GM18502 (cell line): ENCODE results near the gene ZIC3.
"Not testable (repeated sequence)": the region's sequence is repeated elsewhere in the genome, so short reads cannot be mapped to it uniquely, and the experiment has no call there.

Experiments
- ATAC-seq: cut with Tn5 transposase; IDR thresholded peaks from one replicate; pipeline ENCODE4 v1.9.1; 2021; ENCODE audit warnings: mild to moderate bottlenecking; ENCODE audit not compliant: unreplicated experiment, poor library complexity

The ZIC3 gene

DNA sequence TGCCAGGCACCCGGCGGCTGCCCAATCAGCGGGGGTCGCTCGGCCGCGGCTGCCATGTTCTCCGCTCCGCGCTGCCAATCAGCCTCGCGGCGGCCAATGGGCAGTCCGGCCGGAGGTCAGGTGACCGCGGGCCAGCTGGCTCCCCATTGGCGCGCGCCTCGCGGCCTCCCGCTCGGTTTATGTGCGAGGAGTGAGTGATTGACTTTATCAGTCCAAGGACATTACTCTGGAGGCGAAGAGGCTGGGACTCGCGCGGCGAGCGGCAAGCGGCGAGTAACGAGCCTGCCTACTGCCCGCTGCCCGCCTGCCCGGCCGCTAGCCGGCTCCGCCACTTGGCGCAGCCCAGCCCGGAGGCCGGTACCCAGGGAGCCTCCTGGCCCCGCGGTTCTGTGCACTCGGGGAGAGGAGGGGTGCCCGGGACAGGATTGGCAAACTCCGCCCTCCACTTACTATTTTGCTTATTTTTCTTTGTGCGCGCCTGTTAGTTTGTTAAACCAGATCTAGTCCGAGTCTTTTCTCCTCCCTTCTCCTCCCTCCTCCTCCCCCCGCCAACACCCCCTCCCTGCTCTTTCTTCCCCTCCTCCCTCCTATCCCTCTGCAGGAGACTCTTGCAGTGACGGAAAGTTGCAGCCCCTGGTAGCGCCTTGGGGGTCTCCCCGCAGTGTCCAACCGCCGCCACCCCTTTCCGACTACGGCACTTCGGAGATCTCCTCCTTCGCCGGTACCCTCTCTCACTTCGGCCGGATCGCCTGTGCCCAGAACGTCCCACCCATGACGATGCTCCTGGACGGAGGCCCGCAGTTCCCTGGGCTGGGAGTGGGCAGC is at the start of gene ZIC3:
ZIC3 (plus strand) TSS at position 207 of the 825 bp plus-strand sequence; CDS start at position 772, 565 bp downstream.
- no peak for ATAC-seq

DNA sequence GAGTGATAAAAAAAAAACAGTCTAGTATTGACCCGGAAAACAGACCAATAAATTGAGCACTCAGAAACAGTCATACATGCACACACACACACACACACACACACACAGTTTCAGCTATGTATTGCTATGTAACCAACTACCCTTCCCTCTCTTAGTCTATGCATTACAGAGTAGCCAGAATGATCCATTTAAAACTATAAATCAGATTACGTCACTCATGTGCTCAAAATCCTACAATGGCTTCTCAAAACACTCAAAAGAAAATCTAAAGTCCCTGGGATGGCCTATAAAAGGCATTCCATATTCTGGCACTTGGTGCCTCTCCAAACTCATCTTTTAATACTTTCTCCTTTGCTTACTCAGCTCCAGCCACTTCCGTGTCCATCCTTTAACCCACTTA is 46.5 kb upstream of the ZIC3 start:
- no peak for ATAC-seq

DNA sequence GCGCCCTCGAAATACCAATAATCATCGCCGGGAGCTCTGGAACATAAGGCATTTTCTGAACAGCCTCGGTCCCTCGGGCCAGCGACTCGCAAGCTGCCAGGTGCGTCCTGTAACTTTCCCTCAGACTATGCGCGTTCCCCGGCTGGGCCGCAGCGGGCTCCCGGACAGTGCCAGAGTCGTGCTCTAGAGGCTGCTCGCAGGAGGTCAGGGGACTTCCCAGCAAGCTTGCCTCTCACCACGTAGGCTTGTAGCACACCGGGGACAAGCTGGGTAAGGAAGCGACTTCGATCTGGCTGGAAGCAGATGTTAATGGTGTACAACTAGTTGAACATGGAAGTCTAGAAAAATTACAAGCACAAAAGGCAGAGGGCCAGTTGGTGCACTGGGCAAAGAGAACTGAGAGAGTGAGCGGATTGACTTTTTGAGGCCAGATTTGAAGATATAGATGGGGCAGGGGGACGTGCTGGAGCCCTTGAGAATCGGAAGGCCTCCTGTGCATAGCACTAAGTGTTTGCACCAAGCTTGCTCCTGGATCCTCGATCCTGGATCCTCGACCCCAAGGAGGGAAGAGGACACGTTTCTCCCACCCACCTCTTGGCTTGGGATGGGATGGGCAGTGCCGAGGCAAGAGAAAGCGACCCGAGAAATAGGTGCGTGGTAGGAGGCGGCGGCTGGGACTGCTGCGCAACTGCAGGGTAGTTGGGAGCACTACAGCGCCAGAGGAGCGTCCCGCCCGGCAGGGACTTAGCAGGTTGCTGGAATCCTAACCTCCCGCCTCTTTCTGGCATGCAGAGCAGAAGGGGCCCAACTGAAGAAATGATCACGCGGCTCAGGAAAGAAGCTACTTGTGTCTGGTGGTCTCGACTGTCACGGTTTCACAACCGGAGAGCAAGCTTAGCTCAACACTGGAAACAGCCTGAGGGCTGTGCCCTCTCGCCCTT is 19.9 kb upstream of the ZIC3 start:
- ATAC-seq, result no peak

DNA sequence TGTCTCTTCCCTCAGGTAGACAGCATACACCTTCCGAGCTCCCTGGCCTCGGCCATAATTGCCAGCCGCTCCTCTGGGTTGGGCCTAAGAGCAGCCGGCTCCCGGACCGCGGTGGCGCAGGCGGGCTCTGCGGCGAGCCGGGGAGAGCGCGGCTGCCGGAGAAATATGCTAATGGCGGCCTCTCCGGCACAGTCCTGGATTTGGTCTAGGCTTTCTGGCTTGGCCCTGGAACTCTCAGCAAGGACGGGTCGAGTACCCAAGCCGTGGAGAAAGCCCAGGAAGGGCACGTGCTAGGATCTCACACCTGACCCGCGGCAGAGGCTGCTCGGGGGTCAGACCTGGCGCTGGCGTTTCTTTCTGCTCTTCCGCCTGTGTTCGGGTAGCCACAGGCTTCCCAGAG is 18.6 kb upstream of the ZIC3 start:
- ATAC-seq, result no peak

DNA sequence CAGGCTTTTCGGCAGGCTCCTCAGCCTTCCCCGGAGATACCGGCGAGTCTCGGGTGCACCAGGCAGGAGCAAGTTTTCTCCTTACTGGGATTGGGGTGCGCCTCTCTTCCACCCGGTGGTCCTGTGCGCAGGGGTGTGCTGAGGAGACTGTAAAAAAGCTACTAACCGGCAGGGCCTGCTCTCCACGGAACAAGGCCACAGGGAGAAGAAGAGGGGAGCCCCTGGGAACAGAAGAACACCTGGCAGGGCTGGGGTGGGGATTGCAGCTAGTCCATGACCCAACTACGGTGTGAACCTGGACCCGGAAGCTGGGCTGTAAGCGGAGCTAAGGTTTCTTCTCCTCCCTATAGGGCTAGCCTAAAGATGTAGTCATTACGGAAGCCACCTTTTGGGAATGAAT is 17.7 kb upstream of the ZIC3 start:
- no peak for ATAC-seq

DNA sequence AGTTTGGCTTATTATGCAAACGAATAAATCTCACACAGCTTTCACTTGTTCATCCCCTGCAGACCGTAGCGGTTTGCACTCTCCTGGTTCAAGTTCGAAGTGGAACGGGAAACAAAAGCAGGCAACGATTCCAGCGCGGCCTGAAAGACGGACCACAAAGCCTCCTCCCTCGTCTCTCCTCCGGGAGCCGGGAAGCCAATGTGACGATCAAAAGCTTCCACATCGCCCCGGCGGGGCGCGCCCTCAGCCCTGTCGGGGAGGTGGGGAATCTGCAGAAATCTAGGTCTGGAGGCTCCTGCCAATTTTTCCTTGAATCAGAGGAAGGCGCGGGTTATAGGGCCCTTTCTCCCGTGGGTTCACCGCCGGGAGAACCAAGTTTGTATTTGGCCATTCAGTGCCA is 16.9 kb upstream of the ZIC3 start:
- no peak for ATAC-seq

DNA sequence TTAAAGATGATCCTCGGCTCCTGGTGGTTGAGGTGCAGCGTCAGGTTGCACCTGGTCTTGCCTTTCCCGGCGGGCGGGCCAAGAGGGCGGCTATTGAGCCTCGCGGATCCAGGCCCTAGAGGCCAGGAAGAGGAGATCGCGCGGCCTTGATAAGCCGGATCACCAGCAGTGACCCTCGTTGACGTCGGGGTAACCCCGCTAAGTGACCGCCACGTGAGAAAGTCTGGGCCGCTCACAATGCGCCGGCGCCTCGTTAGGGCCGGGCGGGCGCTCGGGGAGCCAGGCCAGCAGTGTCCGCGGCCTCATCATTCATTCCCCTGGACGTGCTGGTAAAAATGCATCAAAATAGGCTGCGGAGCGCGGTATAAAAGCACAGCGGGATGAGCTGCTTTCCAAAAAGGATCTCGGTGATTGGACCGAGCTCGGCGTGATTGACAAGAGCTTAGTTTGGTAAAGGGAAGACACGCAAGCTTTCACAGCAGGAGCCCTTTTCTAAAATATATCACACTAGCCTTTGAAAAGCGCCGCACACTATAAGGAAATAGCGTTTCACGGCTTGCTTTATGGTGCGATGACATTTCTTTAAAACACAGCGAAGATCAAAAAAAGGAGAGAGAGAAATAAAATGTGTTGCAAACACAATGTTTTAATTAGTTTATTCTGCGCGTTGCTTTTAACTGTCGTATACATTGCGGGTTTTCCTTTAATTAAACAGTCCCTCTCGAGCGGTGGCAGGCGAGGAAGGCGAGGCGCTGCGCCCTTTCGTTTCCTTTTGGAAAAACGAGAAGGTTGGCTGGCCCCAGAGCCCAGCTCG is 15.9 kb upstream of the ZIC3 start:
- no peak for ATAC-seq

DNA sequence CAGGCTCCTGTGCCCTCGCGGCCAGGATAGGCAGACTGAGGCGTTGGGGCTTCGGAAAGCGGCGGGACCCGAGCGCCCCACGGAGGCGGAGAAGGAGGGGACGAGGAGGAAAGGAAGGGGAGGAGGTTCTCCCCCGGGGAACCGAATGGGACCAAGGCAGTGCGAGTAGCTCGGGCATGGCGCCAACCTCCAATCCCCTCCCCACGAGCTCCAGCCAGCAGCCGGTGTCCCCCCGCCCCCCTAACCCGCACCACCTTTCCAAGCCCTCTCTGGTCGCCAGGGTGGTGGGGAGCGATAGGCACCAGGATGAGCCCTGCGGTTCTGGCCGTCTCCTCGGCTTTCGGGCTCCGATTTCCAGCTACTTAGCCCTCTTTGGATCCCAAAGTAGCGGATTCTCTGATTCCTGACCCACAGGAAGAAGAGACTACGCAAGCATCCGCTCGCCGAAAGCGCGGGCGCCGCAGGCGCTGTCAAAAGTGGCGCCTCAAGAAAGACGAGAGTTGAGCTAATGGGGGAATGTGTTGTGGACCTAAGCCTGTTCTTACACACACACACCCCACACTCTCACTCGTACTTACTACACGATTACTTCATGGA is 15.2 kb upstream of the ZIC3 start:
- ATAC-seq, result no peak

DNA sequence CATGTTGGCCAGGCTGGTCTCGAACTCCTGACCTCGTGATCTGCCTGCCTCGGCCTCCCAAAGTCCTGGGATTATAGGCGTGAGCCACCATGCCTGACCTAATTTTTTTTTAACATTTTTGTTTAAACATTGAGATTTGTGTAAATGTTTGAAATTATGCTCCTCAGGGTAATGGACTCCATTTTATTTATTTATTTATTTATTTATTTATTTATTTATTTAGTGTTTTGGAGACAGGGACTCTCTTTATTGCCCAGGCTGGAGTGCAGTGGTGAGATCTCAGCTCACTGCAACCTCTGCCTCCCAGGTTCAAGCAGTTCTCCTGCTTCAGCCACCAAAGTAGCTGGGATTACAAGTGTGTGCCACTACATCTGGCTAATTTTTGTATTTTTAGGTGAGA is 13.8 kb upstream of the ZIC3 start:
- ATAC-seq, result not testable (repeated sequence)

DNA sequence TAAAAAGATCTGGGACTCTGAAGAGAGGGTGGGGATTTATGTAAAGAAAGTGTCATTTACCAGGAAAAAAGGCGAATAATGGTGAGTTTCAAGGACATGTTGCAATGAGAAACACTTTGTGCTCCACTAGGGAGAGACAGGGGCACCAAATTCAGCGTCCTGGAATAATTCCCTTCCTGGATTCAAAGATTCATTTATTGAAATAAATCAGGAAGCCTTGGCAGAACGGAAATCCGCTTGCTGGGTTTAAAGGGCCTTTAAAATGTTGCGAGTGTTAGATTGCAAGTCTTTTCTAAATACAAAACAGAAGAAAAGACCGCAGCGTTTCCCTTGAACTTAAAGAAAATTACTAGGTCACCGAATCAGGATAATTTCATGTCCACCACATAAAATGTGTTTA is 3.8 kb upstream of the ZIC3 start:
- no peak for ATAC-seq

DNA sequence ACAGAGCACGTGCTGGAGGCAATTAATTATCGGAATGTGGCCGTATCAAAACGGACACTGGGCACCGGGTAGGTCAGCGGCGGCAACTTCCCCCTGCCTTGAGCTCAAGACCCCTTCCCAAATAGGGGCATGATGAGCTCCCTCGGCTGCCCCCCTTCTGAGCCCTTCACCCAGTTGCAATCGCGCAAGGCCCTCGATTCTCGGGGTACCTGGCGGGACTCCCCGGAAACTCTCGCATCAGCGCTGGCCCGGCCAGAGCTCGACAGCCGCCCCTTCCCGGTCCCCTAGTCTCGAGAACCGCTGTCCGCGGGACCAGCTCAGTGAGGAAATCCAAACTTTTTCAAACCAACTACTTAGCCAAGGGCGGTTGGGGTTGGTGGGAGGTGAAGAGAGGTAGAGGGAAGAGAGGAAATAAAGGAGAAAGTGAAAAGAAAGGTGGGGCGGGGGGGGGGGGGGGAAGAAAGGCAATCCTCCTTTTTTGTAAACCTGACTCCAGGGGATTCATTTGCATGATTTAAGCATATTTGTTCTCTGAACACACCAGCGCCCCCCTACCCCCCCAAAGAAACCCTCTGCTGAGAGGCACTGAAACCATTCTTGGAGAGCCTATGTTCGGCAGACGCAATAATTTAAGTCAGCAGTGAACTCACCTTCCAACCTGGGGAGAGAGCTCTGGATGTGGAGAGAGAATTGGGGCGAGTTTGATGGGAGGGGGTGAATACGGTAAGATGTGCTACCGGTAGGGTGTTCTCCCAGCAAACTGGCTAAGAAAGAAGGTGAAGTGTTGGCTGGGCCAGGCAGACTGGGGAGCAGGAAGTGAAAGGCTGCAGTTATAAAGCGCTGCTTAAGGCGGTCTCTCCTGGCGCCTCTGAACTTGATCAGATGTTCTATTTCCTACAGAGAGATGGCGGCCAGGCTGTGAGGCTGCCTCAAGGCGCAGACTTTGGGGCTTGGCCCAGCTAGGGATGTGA is 2.0 kb upstream of the ZIC3 start:
- ATAC-seq, result no peak

DNA sequence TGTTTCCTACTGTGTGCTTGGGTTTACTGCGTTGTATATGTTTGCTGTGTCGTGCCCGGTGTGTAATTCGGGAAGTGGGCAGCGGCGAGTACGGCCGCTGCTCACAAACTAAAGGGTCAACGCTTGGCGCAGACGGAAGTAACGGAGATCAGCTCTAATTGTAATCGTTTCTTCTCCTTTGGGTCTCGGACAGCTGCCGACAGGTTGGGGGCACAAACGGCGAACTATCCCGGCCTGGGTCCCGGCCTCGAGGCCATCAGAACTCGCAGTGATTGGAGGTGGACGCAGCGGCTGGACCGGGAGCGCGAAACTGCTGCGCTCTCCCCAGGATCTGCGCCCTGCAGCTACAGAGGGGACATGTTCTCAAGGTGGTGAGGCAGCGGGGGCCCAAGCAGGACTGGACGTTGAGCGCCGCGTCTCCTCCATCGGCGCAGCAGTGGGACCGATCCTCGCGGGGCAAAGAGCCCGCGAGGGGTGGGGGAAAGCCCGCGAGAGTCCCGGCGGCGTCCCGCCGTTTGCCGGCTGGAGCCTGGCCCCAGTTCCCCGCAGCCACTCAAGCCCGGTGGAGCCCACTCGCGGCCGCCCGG is 516 bp upstream of the ZIC3 start:
- no peak for ATAC-seq

DNA sequence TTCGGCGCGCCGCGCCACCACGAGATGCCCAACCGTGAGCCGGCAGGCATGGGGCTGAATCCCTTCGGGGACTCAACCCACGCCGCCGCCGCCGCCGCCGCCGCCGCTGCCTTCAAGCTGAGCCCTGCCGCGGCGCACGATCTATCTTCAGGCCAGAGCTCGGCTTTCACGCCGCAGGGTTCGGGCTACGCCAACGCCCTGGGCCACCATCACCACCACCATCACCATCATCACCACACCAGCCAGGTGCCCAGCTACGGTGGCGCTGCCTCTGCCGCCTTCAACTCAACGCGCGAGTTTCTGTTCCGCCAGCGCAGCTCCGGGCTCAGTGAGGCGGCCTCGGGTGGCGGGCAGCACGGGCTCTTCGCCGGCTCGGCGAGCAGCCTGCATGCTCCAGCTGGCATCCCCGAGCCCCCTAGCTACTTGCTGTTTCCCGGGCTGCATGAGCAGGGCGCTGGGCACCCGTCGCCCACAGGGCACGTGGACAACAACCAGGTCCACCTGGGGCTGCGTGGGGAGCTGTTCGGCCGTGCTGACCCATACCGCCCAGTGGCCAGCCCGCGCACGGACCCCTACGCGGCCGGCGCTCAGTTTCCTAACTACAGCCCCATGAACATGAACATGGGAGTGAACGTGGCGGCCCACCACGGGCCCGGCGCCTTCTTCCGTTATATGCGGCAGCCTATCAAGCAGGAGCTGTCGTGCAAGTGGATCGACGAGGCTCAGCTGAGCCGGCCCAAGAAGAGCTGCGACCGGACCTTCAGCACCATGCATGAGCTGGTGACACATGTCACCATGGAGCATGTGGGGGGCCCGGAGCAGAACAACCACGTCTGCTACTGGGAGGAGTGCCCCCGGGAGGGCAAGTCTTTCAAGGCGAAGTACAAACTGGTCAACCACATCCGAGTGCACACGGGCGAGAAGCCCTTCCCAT is 1.1 kb downstream of the ZIC3 start:
- no peak for ATAC-seq

DNA sequence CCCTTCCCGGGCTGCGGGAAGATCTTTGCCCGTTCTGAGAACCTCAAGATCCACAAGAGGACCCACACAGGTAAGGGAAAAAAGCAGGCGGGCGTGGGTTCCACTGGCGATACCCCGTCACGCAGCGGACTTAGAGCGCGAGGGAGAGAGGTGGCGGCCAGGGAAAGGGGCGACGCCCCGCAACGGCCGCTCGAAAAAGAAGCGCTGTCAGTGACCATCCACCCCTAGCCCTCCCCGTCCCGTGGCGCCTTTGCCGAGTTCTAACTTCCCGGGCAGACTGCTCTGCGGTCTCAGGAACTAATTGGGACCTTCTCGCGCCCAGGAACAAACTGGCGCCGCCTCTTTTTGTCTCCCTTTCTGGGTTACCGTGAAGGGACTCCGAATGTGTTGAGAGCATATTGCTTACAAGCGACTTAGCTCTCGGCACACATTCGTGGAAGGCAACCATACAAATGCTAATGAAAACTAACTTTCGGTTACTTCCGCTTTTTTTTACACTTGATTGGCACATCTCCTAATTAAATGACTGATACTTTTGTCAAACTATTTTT is 1.8 kb downstream of the ZIC3 start:
- no peak for ATAC-seq

DNA sequence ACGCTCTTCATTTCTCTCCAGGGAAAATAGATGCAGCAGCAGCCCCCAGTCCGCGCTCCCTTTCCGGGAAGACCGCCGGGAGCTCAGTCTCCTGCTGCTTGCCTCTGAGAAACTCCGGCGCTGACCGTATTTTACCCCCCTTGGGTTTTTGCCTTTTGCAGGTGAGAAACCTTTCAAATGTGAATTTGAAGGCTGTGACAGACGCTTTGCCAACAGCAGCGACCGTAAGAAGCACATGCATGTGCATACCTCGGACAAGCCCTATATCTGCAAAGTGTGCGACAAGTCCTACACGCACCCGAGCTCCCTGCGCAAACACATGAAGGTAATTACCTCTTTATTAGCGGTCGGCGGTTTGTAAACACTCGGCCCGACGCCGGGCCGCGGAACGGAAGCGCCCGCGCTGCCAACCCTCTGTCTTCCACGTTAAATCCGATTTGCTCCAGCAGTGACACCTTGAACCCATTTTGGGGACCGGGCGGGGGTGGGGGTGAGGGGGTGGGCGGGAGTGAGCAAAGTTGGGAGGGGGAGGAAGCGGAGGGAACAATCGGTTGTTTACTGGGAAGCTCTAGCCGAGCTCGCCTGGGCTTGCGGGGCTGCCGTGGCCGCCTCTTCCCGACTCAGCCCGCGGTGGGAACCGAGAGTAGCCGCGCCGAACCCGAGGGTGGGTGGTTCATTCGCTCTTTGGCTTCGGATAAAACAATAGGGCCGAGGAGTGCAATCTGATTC is 3.0 kb downstream of the ZIC3 start:
- ATAC-seq, result no peak

DNA sequence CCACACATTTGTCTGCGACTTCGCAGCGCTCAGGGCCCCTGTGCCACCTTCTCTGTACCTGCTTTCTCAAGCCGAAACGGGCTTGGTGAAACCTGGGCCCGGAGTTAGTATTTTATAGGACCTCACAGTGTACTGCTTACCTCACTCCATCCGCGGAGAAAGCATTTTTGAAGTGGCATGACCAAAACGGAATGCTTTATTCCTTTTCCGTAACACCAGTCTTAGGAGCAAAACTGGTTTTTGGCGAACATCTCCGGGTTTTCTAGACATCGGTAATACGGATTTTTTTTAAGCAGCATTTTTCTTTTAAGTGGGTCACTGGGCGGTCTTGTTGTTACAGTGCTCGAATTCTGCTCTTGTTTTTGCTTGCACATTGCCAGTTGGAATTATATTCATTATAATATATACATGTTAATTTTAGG is 3.6 kb downstream of the ZIC3 start:
- no peak for ATAC-seq
